ENCODE results near the gene IL3.

Gene IL3

GRCh38 chr5:132112111-132112510 lies 51.7 kb downstream of the IL3 start:
- 0 out of 2 replicates have a peak, but pooled peaks cover 5% of the 10 kb centered on the region for H3F3A ChIP-seq (ENCODE audit: low read depth)
- H3K4me1 ChIP-seq (ENCODE audit: insufficient read depth, low read length, poor library complexity, severe bottlenecking): peaks cover 67% of the 10 kb centered on the region
- H3K36me3 ChIP-seq (ENCODE audit: insufficient read depth, low read length): no peaks in the 10 kb centered on the region
- no peak overlapping the region for H3K4me2 ChIP-seq (ENCODE audit: low read depth, low read length, poor library complexity, severe bottlenecking)
- no peak overlapping the region for H2AFZ ChIP-seq (ENCODE audit: low read length)
- no peak overlapping the region for H3K4me3 ChIP-seq (ENCODE audit: low read length, poor library complexity, severe bottlenecking)
- TF ChIP-seq CTCF (conservative IDR thresholded peaks at IDR 0.05; ENCODE audit: low read length) (no peak), EZH2phosphoT487 (IDR thresholded peaks at IDR 0.05; ENCODE audit: borderline replicate concordance) (no peak)
- H4K20me1 ChIP-seq (ENCODE audit: insufficient read depth, low read length, poor library complexity, severe bottlenecking): no peaks in the 10 kb centered on the region
- H3K9me3 ChIP-seq (ENCODE audit: insufficient read depth, low read depth, low read length): no peaks in the 10 kb centered on the region
- H3K27me3 ChIP-seq (ENCODE audit: insufficient read depth, low read length, poor library complexity, severe bottlenecking): no peaks in the 10 kb centered on the region
- no peaks in the 10 kb centered on the region for H3K9me2 ChIP-seq (replicated peaks; ENCODE audit: low read depth, low read length)
- no peak overlapping the region for H3K9ac ChIP-seq (ENCODE audit: low read depth, low read length, poor library complexity, severe bottlenecking)
- H3K79me2 ChIP-seq (ENCODE audit: insufficient read depth, low read length): no peaks in the 10 kb centered on the region

Data from Loucy (cell line).